Measurements from ENCODE around the gene TBC1D23.

- TF ChIP-seq CTCF (IDR thresholded peaks at IDR 0.05) (peak in 6 of 12 donors; percentile 17 to 32 (median 20)), POLR2A (IDR thresholded peaks at IDR 0.05) (no peak)
These were observed 609 bp upstream of the TBC1D23 start for GRCh38 chr3:100260081-100260684.

All from heart left ventricle (tissue), 13 donors.